Measurements from ENCODE around the gene DNAH11.

- TF ChIP-seq CTCF (IDR thresholded peaks at IDR 0.05 in 4 of 5, conservative IDR thresholded peaks at IDR 0.05 in 1 of 5) = no peak
- no peak for TF ChIP-seq POLR2A (IDR thresholded peaks at IDR 0.05)
Measured at GRCh38 chr7:21670496-21670895, 127.7 kb downstream of the DNAH11 start.
